HepG2 (cell line): ENCODE measurements around the gene TNFRSF21. TPM values are rescaled to one million over a fixed set of nuclear protein-coding genes. Genes with fewer than 3 reads are reported as not detected.

Experiments used
- ATAC-seq: fragments of 200-7000 bp; cut with Tn5 transposase; 3 replicates; pipeline ENCODE4 v1.9.1; 2020; ENCODE audit warnings: mild to moderate bottlenecking, moderate library complexity
- BruUV-seq: library from RNA; stranded (reverse); fragments of 400-500 nt; replicated peaks from 2 replicates; lab custom pipeline; 2021; lab: Mats Ljungman, UMichigan
- CTCF ChIA-PET: fragments of 300-600 bp; formaldehyde crosslinking; extraction: SDS; loops from one replicate; lab custom pipeline; 2021; ENCODE audit warnings: low total read pairs, inconsistent platforms, low intra/inter-chr PET ratio; lab: Yijun Ruan, JAX
- POLR2A ChIA-PET: fragments of 350-600 bp; sonication (Branson Sonifier 250); formaldehyde crosslinking; loops from one replicate; lab custom pipeline; 2020; ENCODE audit warnings: antibody characterized with exemption, inconsistent platforms; lab: Yijun Ruan, JAX
- DNase-seq: peaks from one replicate; pipeline ENCODE4 v3.0.0-alpha.2; 2015; ENCODE audit warnings: low spot score
- FAIRE-seq: peaks from 3 replicates; lab custom pipeline; 2011; peaks lifted over from hg19 to GRCh38; lab: Jason Lieb, UNC
- H2AFZ ChIP-seq: one replicate; pipeline ENCODE4 v1.6.1; 2011; ENCODE audit warnings: low read length, inconsistent platforms
- H3K27ac ChIP-seq: fragments of 300-600 bp; 3 replicates; pipeline ENCODE4 v1.8.0; 2011; ENCODE audit warnings: mixed run types, mild to moderate bottlenecking, mixed read lengths, low read length, inconsistent platforms; ENCODE audit not compliant: insufficient read depth; ENCODE audit errors: extremely low read length
- H3K27me3 ChIP-seq, 2 experiments: fragments of 200-600 bp in 1 of 2; 2 replicates in 1 of 2; 3 replicates in 1 of 2; pipeline versions ENCODE4 v1.6.0 to v1.8.0; 2011; ENCODE audit warnings: low read length in 2 of 2, mild to moderate bottlenecking in 2 of 2, moderate library complexity in 2 of 2, inconsistent platforms in 1 of 2; ENCODE audit not compliant: insufficient read depth in 2 of 2, control insufficient read depth in 1 of 2
- H3K36me3 ChIP-seq, 2 experiments: fragments of 200-600 bp in 1 of 2; replicated peaks in 1 of 2; 2 replicates in 1 of 2; 3 replicates in 1 of 2; pipeline versions ENCODE4 v1.5.1 to v1.8.0; 2011; ENCODE audit warnings: low read length in 2 of 2, inconsistent platforms in 1 of 2; ENCODE audit not compliant: insufficient read depth in 2 of 2, control insufficient read depth in 1 of 2
- H3K4me1 ChIP-seq: 2 replicates; pipeline ENCODE4 v1.5.1; 2012; ENCODE audit warnings: low read length, inconsistent platforms; ENCODE audit not compliant: insufficient read depth
- H3K4me2 ChIP-seq: 2 replicates; pipeline ENCODE4 v1.6.0; 2011; ENCODE audit warnings: low read depth, low read length, inconsistent platforms
- H3K4me3 ChIP-seq, 3 experiments: fragments of 200-600 bp in 1 of 3; sonication (generic), shearing (Covaris generic) in 1 of 3; replicated peaks in 1 of 3; 2 replicates each; pipeline ENCODE4 v1.5.1; 2011 to 2016; ENCODE audit warnings: low read length in 3 of 3, inconsistent platforms in 2 of 3, low read depth in 2 of 3, mild to moderate bottlenecking in 2 of 3, control low read depth in 1 of 3, mixed read lengths in 1 of 3; ENCODE audit not compliant: insufficient read depth in 1 of 3
- H3K79me2 ChIP-seq: one replicate; pipeline ENCODE4 v1.6.1; 2011; ENCODE audit warnings: low read length, inconsistent platforms; ENCODE audit not compliant: insufficient read depth
- H3K9ac ChIP-seq: 2 replicates; pipeline ENCODE4 v1.6.0; 2011; ENCODE audit warnings: mild to moderate bottlenecking, low read depth, low read length, inconsistent platforms; ENCODE audit not compliant: insufficient read depth
- H3K9me3 ChIP-seq: 2 replicates; pipeline ENCODE4 v1.5.1; 2012; ENCODE audit warnings: mild to moderate bottlenecking, low read length
- H4K20me1 ChIP-seq: 2 replicates; pipeline ENCODE4 v1.6.0; 2011; ENCODE audit warnings: inconsistent platforms, mild to moderate bottlenecking, low read length, moderate library complexity; ENCODE audit not compliant: insufficient read depth
- CBFB ChIP-seq: sonication (generic); formaldehyde crosslinking; IDR thresholded peaks from 2 replicates; pipeline ENCODE4 v1.4.0; 2020; ENCODE audit warnings: missing genetic modification reagents
- CEBPB ChIP-seq: IDR thresholded peaks from 2 replicates; pipeline ENCODE4 v1.6.1; 2011; ENCODE audit warnings: low read depth, low read length, improper control_type of control experiment, borderline replicate concordance
- FIP1L1 ChIP-seq: fragments of 200-400 bp; formaldehyde crosslinking; IDR thresholded peaks from 2 replicates; pipeline ENCODE4 v1.6.1; 2018; ENCODE audit warnings: low read depth, mild to moderate bottlenecking, low read length, moderate library complexity, borderline replicate concordance; ENCODE audit not compliant: insufficient read depth
- IRX3 ChIP-seq: sonication (generic); formaldehyde crosslinking; IDR thresholded peaks from 2 replicates; pipeline ENCODE4 v1.8.1; 2023; ENCODE audit warnings: mild to moderate bottlenecking, low read depth, missing genetic modification reagents, borderline replicate concordance
- RBFOX2 ChIP-seq: fragments of 200-400 bp; formaldehyde crosslinking; IDR thresholded peaks from 2 replicates; pipeline ENCODE4 v1.6.1; 2017; ENCODE audit warnings: low read depth, mild to moderate bottlenecking, low read length
- SNRNP70 ChIP-seq: fragments of 200-400 bp; formaldehyde crosslinking; IDR thresholded peaks from 2 replicates; pipeline ENCODE4 v1.6.1; 2017; ENCODE audit warnings: mild to moderate bottlenecking, low read depth, low read length, moderate library complexity
- SP140L ChIP-seq: sonication (generic); formaldehyde crosslinking; IDR thresholded peaks from 2 replicates; pipeline ENCODE4 v1.4.0; 2020; ENCODE audit warnings: missing genetic modification reagents, borderline replicate concordance
- TAF1 ChIP-seq: sonication (generic); formaldehyde crosslinking; IDR thresholded peaks from 2 replicates; pipeline ENCODE4 v1.4.0; 2020; ENCODE audit warnings: missing genetic modification reagents
- TERF1 ChIP-seq: sonication (generic); formaldehyde crosslinking; IDR thresholded peaks from 2 replicates; pipeline ENCODE4 v1.8.0; 2022; ENCODE audit warnings: mild to moderate bottlenecking, missing genetic modification reagents, moderate library complexity
- ZBTB7B ChIP-seq: sonication (generic); formaldehyde crosslinking; IDR thresholded peaks from 2 replicates; pipeline ENCODE4 v1.4.0; 2020; ENCODE audit warnings: missing genetic modification reagents
- ZNF121 ChIP-seq: sonication (generic); formaldehyde crosslinking; IDR thresholded peaks from 2 replicates; pipeline ENCODE4 v1.5.0; 2020; ENCODE audit warnings: mild to moderate bottlenecking, missing genetic modification reagents
- ZNF253 ChIP-seq: sonication (generic); formaldehyde crosslinking; IDR thresholded peaks from 2 replicates; pipeline ENCODE4 v1.8.0; 2022; ENCODE audit warnings: mild to moderate bottlenecking, missing genetic modification reagents, borderline replicate concordance
- ZNF280B ChIP-seq: sonication (generic); formaldehyde crosslinking; IDR thresholded peaks from 2 replicates; pipeline ENCODE4 v1.5.0; 2020; ENCODE audit warnings: missing genetic modification reagents, mild to moderate bottlenecking, borderline replicate concordance
- ZNF451 ChIP-seq: sonication (generic); formaldehyde crosslinking; IDR thresholded peaks from 2 replicates; pipeline ENCODE4 v1.5.0; 2020; ENCODE audit warnings: mild to moderate bottlenecking, missing genetic modification reagents
- ZNF770 ChIP-seq: sonication (generic); formaldehyde crosslinking; IDR thresholded peaks from 2 replicates; pipeline ENCODE4 v1.5.0; 2020; ENCODE audit warnings: mild to moderate bottlenecking, missing genetic modification reagents
- ZNF788 ChIP-seq: sonication (generic); formaldehyde crosslinking; IDR thresholded peaks from 2 replicates; pipeline ENCODE4 v1.5.0; 2020; ENCODE audit warnings: mild to moderate bottlenecking, missing genetic modification reagents, borderline replicate concordance
- WGBS: methylation state at CpG from one replicate; pipeline ENCODE4 v1.1.6; 2017; ENCODE audit warnings: low lambda C conversion rate; 5-methylcytosine and 5-hydroxymethylcytosine counted together
- in situ Hi-C: cut with HindIII; loops from 2 replicates; pipeline ENCODE4 v1.10.0; 2017; ENCODE audit warnings: low pct_unique_long_range_greater_than_20kb; ENCODE audit not compliant: extremely low pct_ligation_motif_present
- intact Hi-C: fragments of 100-400 bp; cut with micrococcal nuclease; formaldehyde crosslinking; loops from one replicate; pipeline ENCODE4 v1.10.0; 2022; ENCODE audit not compliant: unreplicated experiment
- polyA plus RNA-seq, 8 experiments: library from polyadenylated mRNA; depleted of rRNA in 3 of 8; stranded (reverse) in 7 of 8; unstranded in 1 of 8; fragments of >200 nt; fragmentation: Illumina TruSeq in 4 of 8; extraction: Trizol in 4 of 8; gene quantifications; 2 replicates each; pipeline versions ENCODE4 v1.2.1 to v1.2.3, GENCODE V29; 2011 to 2016; ENCODE audit warnings: low read depth in 4 of 8, missing spikeins in 1 of 8, mixed read lengths in 1 of 8; ENCODE audit not compliant: insufficient read depth in 1 of 8
- total RNA-seq, 5 experiments: library from RNA; depleted of rRNA; stranded (reverse); fragments of >200 nt; fragmentation: Illumina TruSeq; extraction: Trizol; gene quantifications; 2 replicates each; pipeline ENCODE4 v1.2.3, GENCODE V29; 2016; ENCODE audit warnings: low read depth in 1 of 5

The TNFRSF21 gene
- total and polyA plus RNA-seq, 2 of the 13 experiments (the other 11 are each of a cell fraction or from before 2014, with no cell fraction given) = 24.8 to 46.3 TPM

GRCh38 chr6:47308198-47308517 is 1.5 kb downstream of the TNFRSF21 start (continued):
- no peak for TF ChIP-seq ZNF280B (CRISPR knock-in tag)

- DNase-seq = no peak
- WGBS = 71% methylated on average over 7 of the region's 7 CpGs
- ATAC-seq = no peak
- Histone ChIP-seq H3K9me3 (no peaks in the 10 kb centered on the region), H3K4me1 (peaks cover 65% of the 10 kb centered on the region), H3K9ac (peak overlapping the region; percentile 94), H3K4me2 (peak overlapping the region; percentile 88), H4K20me1 (peaks cover 59% of the 10 kb centered on the region), H3K27ac (peak overlapping the region; percentile 63), H3K36me3 (peaks cover 4 to 20% of the 10 kb centered on the region in 2 experiments; a peak in 4 of 5 replicates), H3K27me3 (peaks cover 0 to 14% of the 10 kb centered on the region in 2 experiments; a peak in 1 of 5 replicates), H3K4me3 (peak overlapping the region; percentile 93 to 98 (median 95)), H3K79me2 (peaks cover 71% of the 10 kb centered on the region), H2AFZ (no peak overlapping the region)
- POLR2A ChIA-PET = interaction anchor here (1.0 to 6.5 kb wide), 4 partner anchors 210 to 235 kb away, joined by 4 to 36 read pairs (median 10); no protein-coding TSS in a partner anchor
- in situ Hi-C loops = loop anchor here (5.0 to 25.0 kb wide), 3 partner anchors 70 to 445 kb away; no protein-coding TSS in a partner anchor
- intact Hi-C loops = loop anchor here (5.0 kb wide), 3 partner anchors 45 to 230 kb away; no protein-coding TSS in a partner anchor
- CTCF ChIA-PET = no interaction called here
- FAIRE-seq = no peak
- BruUV-seq = no TSS peak
- TF ChIP-seq FIP1L1 (no peak), TERF1 (CRISPR knock-in tag) (no peak), SNRNP70 (no peak), IRX3 (no peak), RBFOX2 (peak; percentile 61), ZNF451 (CRISPR knock-in tag) (no peak), ZNF788 (peak; percentile 28; the same call in 1 of the 2 replicates), CBFB (CRISPR knock-in tag) (0 out of 2 replicates have a peak, but pooled peaks have one; percentile 25), TAF1 (CRISPR knock-in tag) (0 out of 2 replicates have a peak, but pooled peaks have one; percentile 31), ZBTB7B (CRISPR knock-in tag) (no peak), CEBPB (peak; percentile 80), ZNF770 (peak; percentile 91), SP140L (no peak), ZNF121 (CRISPR knock-in tag) (peak; percentile 96), ZNF253 (no peak)
These were observed 2.1 kb downstream of the TNFRSF21 start for GRCh38 chr6:47307362-47308197.
